Measurements from ENCODE around the gene CDH24. TPM values are rescaled to one million over a fixed set of nuclear protein-coding genes. Genes with fewer than 3 reads are reported as not detected.
"Not testable (repeated sequence)": the region's sequence is repeated elsewhere in the genome, so short reads cannot be mapped to it uniquely, and the experiment has no call there.

Gene CDH24
- total RNA-seq, 4 donors from 2014 or later: 0.36 to 1.7 (median 0.58) TPM

DNA sequence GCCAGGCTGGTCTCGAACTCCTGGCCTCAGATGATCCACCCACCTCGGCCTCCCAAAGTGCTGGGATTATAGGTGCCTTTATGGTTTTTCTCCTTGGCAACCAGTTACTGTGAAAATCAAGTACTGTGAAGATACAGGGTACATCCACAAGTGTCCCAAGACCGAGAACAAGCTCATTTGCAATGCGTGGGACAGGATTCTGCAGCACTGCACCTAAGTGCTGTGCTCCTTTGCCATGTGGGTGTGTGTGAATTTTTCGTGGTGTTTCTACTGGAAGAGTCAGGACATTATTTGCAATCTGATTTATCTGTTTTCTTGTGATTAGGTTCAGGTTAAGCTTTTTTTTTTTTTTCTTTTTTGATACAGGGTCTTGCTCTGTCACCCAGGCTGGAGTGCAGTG, 40.2 kb downstream of the CDH24 start:
- in situ Hi-C loops (cut with MboI; ENCODE audit: low sequenced_read_pairs in 4 of 4): no loop called here
- Histone ChIP-seq H3K4me1 (peaks cover 0 to 3% of the 10 kb centered on the region in 2 donors), H3K36me3 (no peaks in the 10 kb centered on the region), H3K27me3 (no peaks in the 10 kb centered on the region), H3K27ac (no peak overlapping the region), H3K9me3 (no peaks in the 10 kb centered on the region), H3K4me3 (no peak overlapping the region)
- ATAC-seq (no peak), DNase-seq (no peak)
- intact Hi-C loops (cut with DNase I; ENCODE audit: low total_unique reads): no loop called here
- TF ChIP-seq, protein P1, sequence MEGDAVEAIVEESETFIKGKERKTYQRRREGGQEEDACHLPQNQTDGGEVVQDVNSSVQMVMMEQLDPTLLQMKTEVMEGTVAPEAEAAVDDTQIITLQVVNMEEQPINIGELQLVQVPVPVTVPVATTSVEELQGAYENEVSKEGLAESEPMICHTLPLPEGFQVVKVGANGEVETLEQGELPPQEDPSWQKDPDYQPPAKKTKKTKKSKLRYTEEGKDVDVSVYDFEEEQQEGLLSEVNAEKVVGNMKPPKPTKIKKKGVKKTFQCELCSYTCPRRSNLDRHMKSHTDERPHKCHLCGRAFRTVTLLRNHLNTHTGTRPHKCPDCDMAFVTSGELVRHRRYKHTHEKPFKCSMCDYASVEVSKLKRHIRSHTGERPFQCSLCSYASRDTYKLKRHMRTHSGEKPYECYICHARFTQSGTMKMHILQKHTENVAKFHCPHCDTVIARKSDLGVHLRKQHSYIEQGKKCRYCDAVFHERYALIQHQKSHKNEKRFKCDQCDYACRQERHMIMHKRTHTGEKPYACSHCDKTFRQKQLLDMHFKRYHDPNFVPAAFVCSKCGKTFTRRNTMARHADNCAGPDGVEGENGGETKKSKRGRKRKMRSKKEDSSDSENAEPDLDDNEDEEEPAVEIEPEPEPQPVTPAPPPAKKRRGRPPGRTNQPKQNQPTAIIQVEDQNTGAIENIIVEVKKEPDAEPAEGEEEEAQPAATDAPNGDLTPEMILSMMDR (IDR thresholded peaks at IDR 0.05 in 4 of 5, conservative IDR thresholded peaks at IDR 0.05 in 1 of 5): no peak
- no peak for TF ChIP-seq POLR2A (IDR thresholded peaks at IDR 0.05)

DNA sequence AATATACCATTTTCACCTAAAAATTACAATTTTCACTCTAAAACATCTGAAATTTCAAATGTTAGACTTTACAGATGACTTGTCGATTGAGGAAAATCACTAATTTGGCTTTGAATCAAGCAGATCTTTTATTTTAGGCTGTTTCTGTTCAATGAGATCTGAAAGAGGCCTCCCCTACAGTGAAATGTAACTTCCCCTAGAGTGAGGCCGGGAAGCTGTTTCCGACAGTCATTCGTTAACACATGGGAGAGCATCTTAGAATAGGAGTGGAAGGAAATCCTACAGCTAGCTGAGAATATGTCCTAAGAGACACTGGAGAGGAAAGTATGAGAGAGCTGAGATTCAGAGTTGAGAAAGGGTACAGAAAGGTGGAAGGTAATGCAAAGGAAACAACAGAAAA, 41.7 kb downstream of the CDH24 start:
- DNase-seq (no peak), ATAC-seq (no peak)
- H3K4me1 ChIP-seq: no peaks in the 10 kb centered on the region
- no peak overlapping the region for H3K27ac ChIP-seq
- no peaks in the 10 kb centered on the region for H3K9me3 ChIP-seq
- no peak for TF ChIP-seq POLR2A (IDR thresholded peaks at IDR 0.05)
- TF ChIP-seq, protein P1 (IDR thresholded peaks at IDR 0.05 in 4 of 5, conservative IDR thresholded peaks at IDR 0.05 in 1 of 5): no peak
- in situ Hi-C loops (cut with MboI; ENCODE audit: low sequenced_read_pairs in 4 of 4): no loop called here
- H3K27me3 ChIP-seq: no peaks in the 10 kb centered on the region
- intact Hi-C loops (cut with DNase I; ENCODE audit: low total_unique reads): no loop called here
- H3K4me3 ChIP-seq: no peak overlapping the region
- no peaks in the 10 kb centered on the region for H3K36me3 ChIP-seq

DNA sequence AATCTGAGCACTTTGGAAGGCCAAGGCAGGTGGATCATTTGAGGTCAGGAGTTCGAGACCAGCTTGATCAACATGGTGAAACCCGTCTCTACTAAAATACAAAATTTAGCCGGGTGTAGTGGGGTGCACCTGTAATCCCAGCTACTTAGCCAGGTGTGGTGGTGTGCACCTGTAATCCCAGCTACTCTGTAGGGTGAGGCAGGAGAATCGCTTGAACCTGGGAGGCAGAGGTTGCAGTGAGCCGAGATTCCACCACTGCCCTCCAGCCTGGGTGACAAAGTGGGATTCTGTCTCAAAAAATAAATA, 43.6 kb downstream of the CDH24 start:
- H3K27ac ChIP-seq; H3K9me3 ChIP-seq; H3K4me3 ChIP-seq; in situ Hi-C loops (cut with MboI; ENCODE audit: low sequenced_read_pairs in 4 of 4); intact Hi-C loops (cut with DNase I; ENCODE audit: low total_unique reads); H3K4me1 ChIP-seq; H3K27me3 ChIP-seq; ATAC-seq; DNase-seq; H3K36me3 ChIP-seq: not testable (repeated sequence)

DNA sequence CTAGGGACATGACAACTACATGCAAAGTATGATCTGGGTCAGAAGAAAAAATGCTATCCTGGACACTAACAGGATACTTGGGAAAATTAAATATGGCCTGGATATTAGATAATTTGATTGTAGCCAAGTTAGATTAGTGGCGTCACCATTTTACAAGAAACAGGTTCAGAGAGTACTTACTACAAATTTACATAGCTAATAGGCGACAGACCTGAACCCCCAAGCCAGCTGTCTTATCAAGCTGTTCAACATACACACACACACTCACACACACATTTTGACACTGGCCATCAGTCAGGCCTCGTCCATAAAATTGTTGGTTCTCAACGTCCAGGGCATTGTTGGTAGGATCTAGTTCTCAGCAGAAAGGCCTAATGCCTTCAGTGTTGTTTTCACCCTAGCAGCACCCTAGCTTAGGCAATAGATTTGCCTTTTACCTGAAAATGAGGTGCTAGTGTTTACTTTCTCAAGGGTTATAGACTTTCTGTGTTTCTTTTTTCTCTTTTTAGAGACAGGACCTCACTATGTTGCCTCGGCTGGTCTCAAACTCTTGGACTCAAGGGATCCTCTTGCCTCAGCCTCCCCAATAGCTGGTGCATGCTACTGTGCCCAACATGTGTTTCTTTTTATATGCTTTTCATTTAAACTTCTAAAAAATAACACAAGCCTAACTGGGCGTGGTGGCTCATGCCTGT, 44.1 kb downstream of the CDH24 start:
- H3K27ac ChIP-seq: no peak overlapping the region
- H3K9me3 ChIP-seq: no peaks in the 10 kb centered on the region
- in situ Hi-C loops (cut with MboI; ENCODE audit: low sequenced_read_pairs in 4 of 4) (no loop called here), intact Hi-C loops (cut with DNase I; ENCODE audit: low total_unique reads) (no loop called here)
- no peak for ATAC-seq
- no peaks in the 10 kb centered on the region for H3K36me3 ChIP-seq
- H3K4me3 ChIP-seq: no peak overlapping the region
- no peaks in the 10 kb centered on the region for H3K27me3 ChIP-seq
- DNase-seq: no peak
- TF ChIP-seq, protein P1 (IDR thresholded peaks at IDR 0.05 in 4 of 5, conservative IDR thresholded peaks at IDR 0.05 in 1 of 5): no peak
- no peak for TF ChIP-seq POLR2A (IDR thresholded peaks at IDR 0.05)
- peaks cover 7 to 12% of the 10 kb centered on the region in 2 donors for H3K4me1 ChIP-seq

DNA sequence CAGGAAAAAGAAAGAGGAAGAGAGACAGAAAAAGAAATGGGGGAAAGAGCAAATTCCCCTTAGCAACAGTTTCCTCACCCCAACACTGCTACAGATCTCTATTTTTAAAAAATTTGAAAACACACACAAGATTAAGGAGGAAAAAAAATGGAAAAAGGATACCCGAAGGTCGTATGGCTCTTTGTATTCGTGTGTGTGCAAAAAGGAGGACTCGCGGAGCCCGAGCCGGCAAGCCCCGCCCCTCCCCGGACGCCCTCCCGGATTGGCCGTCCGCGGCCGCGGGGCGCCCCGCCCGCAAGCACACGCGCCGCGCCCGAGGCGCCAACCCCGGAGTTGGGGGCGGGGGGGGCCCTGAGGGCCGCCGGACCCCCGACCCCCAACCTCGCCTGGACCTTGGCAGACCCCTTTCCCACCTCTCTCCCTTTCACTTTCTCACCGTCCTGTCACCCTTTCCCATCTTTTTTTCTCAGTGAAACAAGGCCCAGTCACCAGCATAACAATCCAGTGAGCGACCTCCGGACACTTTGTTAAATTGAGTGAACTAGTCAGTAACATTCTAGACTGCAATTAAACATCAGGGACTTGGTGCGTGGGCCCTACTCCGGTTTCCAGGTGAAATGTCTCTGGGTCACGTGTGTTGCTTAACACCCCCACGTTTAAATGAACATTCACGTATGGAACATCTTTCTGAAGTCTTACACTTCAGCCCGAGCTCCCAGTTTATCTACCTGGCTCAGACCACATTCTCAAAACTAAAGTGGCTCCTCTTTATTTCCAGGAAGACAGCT, 47.2 kb downstream of the CDH24 start, which contains the start of gene C14orf93:
C14orf93 (minus strand) TSS at position 205 of the 788 bp plus-strand sequence. CDS start 11,120 bp downstream, outside the sequence.
- TF ChIP-seq, protein P1 (IDR thresholded peaks at IDR 0.05 in 4 of 5, conservative IDR thresholded peaks at IDR 0.05 in 1 of 5): no peak
- TF ChIP-seq POLR2A (IDR thresholded peaks at IDR 0.05): peak in 1 of 2 donors; percentile 36
- DNase-seq: peak; percentile 73 to 85
- peak within 1 kb of the TSS; percentile 62 to 67 (median 64) for H3K4me3 ChIP-seq
- peaks cover 16 to 18% of the 10 kb centered on the region in 2 donors for H3K4me1 ChIP-seq
- peak; percentile 35 to 48 for ATAC-seq
- no peaks in the 10 kb centered on the region for H3K9me3 ChIP-seq
- in situ Hi-C loops (cut with MboI; ENCODE audit: low sequenced_read_pairs in 4 of 4): no loop called here
- intact Hi-C loops (cut with DNase I; ENCODE audit: low total_unique reads): loop anchor here (1.0 kb wide), 1 partner anchor 81 kb away; the partner anchor contains the start of gene PRMT5
- no peaks in the 10 kb centered on the region for H3K36me3 ChIP-seq
- peak within 1 kb of the TSS; percentile 84 to 87 (median 85) for H3K27ac ChIP-seq
- no peaks in the 10 kb centered on the region for H3K27me3 ChIP-seq
